Measurements from ENCODE around the gene GRM8.

GRM8 gene

GRCh38 chr7:126937171-126937570, 315.6 kb downstream of the GRM8 start:
- Histone ChIP-seq H3K4me3 (ENCODE audit: low read length) (no peak overlapping the region), H3K9me3 (replicated peaks; ENCODE audit: insufficient read depth, low read length) (no peaks in the 10 kb centered on the region), H3K27ac (ENCODE audit: low read length) (no peak overlapping the region), H3K79me2 (ENCODE audit: low read length) (no peaks in the 10 kb centered on the region), H2AFZ (ENCODE audit: low read length) (no peak overlapping the region), H3F3A (ENCODE audit: insufficient read depth, low read length) (no peaks in the 10 kb centered on the region), H4K20me1 (ENCODE audit: insufficient read depth, low read length) (no peaks in the 10 kb centered on the region), H3K27me3 (replicated peaks; ENCODE audit: insufficient read depth, low read length) (no peaks in the 10 kb centered on the region), H3K36me3 (replicated peaks; ENCODE audit: insufficient read depth, low read length) (no peaks in the 10 kb centered on the region), H3K9ac (ENCODE audit: low read length) (no peak overlapping the region), H3K4me2 (ENCODE audit: low read depth, low read length) (no peak overlapping the region), H3K9me2 (replicated peaks; ENCODE audit: insufficient read depth, low read length) (no peaks in the 10 kb centered on the region), H3K4me1 (ENCODE audit: low read length) (peaks cover 11% of the 10 kb centered on the region; the same call in 1 of the 2 replicates)
- no peak for TF ChIP-seq EZH2 (optimal IDR thresholded peaks at IDR 0.05; ENCODE audit: low read depth, low read length)
- no peak for TF ChIP-seq EZH2phosphoT487 (IDR thresholded peaks at IDR 0.05; ENCODE audit: low read length)
- TF ChIP-seq CTCF (IDR thresholded peaks at IDR 0.05; ENCODE audit: low read length) = no peak
- DNase-seq = no peak

- no peaks in the 10 kb centered on the region for H3K27me3 ChIP-seq (replicated peaks; ENCODE audit: insufficient read depth, low read length)
- no peak overlapping the region for H3K9ac ChIP-seq (ENCODE audit: low read length)
- no peaks in the 10 kb centered on the region for H3K9me2 ChIP-seq (replicated peaks; ENCODE audit: insufficient read depth, low read length)
- H3K4me2 ChIP-seq (ENCODE audit: low read depth, low read length) = no peak overlapping the region
- no peaks in the 10 kb centered on the region for H3K4me1 ChIP-seq (ENCODE audit: low read length)
- no peaks in the 10 kb centered on the region for H4K20me1 ChIP-seq (ENCODE audit: insufficient read depth, low read length)
- no peak for DNase-seq
- TF ChIP-seq EZH2 (optimal IDR thresholded peaks at IDR 0.05; ENCODE audit: low read depth, low read length) (no peak), CTCF (IDR thresholded peaks at IDR 0.05; ENCODE audit: low read length) (no peak), EZH2phosphoT487 (IDR thresholded peaks at IDR 0.05; ENCODE audit: low read length) (no peak)
- H3F3A ChIP-seq (ENCODE audit: insufficient read depth, low read length) = no peaks in the 10 kb centered on the region
- no peak overlapping the region for H3K4me3 ChIP-seq (ENCODE audit: low read length)
- no peaks in the 10 kb centered on the region for H3K36me3 ChIP-seq (replicated peaks; ENCODE audit: insufficient read depth, low read length)
- H3K27ac ChIP-seq (ENCODE audit: low read length) = no peak overlapping the region
- H3K9me3 ChIP-seq (replicated peaks; ENCODE audit: insufficient read depth, low read length) = no peaks in the 10 kb centered on the region
- H2AFZ ChIP-seq (ENCODE audit: low read length) = no peak overlapping the region
- H3K79me2 ChIP-seq (ENCODE audit: low read length) = no peaks in the 10 kb centered on the region
These were observed 321.2 kb downstream of the GRM8 start for GRCh38 chr7:126931581-126931980.

DNA sequence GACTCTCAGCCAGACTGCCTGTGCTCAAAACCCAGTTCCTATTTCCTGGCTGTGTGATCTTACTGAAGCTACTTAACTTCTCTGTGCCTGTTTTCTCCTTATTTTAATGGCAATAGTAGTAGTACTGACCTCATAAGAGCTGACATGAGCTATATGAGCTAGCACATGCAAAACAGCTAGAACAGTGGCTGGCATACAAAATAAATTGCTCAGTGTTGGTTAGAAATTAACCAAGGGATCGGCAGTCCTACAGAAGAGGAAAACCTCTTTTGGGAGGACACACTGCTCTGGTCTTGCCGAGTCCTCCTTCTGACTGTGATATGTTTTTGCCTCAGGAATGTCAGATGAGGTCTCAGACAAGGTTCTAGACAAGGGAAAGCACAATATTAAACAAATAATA, 322.6 kb downstream of the GRM8 start:
- H3K27me3 ChIP-seq (replicated peaks; ENCODE audit: insufficient read depth, low read length) = no peaks in the 10 kb centered on the region
- H3K79me2 ChIP-seq (ENCODE audit: low read length) = no peaks in the 10 kb centered on the region

More for the DNA sequence above, 322.6 kb downstream of the GRM8 start:
- no peak overlapping the region for H2AFZ ChIP-seq (ENCODE audit: low read length)
- DNase-seq = no peak
- TF ChIP-seq CTCF (IDR thresholded peaks at IDR 0.05; ENCODE audit: low read length) (no peak), EZH2phosphoT487 (IDR thresholded peaks at IDR 0.05; ENCODE audit: low read length) (no peak), EZH2 (optimal IDR thresholded peaks at IDR 0.05; ENCODE audit: low read depth, low read length) (no peak)
- no peak overlapping the region for H3K4me3 ChIP-seq (ENCODE audit: low read length)
- no peaks in the 10 kb centered on the region for H3K9me3 ChIP-seq (replicated peaks; ENCODE audit: insufficient read depth, low read length)
- no peak overlapping the region for H3K9ac ChIP-seq (ENCODE audit: low read length)
- H3K4me1 ChIP-seq (ENCODE audit: low read length) = no peaks in the 10 kb centered on the region
- H4K20me1 ChIP-seq (ENCODE audit: insufficient read depth, low read length) = no peaks in the 10 kb centered on the region
- no peaks in the 10 kb centered on the region for H3F3A ChIP-seq (ENCODE audit: insufficient read depth, low read length)
- no peak overlapping the region for H3K27ac ChIP-seq (ENCODE audit: low read length)
- no peak overlapping the region for H3K4me2 ChIP-seq (ENCODE audit: low read depth, low read length)
- no peaks in the 10 kb centered on the region for H3K36me3 ChIP-seq (replicated peaks; ENCODE audit: insufficient read depth, low read length)
- H3K9me2 ChIP-seq (replicated peaks; ENCODE audit: insufficient read depth, low read length) = no peaks in the 10 kb centered on the region
